ENCODE measurements around the gene PSMG1. TPM values are rescaled to one million over a fixed set of nuclear protein-coding genes. Genes with fewer than 3 reads are reported as not detected.

Gene PSMG1
- total and polyA plus RNA-seq, 9 of the 15 experiments (the other 6 are each of a cell fraction or from before 2014, with no cell fraction given), result 54.5 to 427 (median 328) TPM

DNA sequence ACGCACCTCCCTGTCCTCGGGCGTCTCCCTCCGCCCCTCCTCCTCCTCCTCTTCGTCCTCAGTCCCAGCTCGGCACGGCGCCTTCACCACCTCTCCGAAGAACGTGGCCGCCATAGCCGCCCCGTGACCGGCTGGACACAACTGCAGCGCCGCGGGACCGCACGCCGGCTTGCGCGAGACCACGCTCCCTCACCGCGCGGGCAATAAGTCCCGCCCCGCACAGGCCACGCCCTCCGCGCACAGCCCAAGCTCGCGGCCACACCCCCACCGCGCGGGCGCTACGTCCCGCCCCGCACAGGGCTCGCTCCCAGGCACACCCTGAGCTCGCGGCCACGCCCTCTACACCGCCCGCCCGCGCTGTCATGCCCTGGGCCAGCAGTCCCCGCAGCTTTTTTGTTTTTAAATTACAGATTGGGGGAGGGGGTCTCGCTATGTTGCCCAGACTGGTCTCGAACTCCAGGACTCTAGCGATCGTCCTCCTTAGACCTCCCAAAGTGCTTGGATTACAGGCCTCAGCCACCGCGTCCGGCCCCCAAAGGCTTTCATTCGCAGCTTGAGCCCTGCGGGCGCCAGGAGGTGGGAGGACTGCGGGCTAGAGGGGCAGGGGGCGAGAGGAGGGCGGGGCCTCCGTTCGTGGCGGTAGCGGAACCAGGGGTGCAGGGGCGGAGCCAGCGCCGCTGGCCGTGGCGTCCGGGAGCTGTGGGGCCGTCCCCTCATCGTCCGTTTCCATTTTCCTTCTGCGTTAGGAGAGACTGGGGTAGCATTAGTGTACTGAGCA lies at the start of gene PSMG1 (continued):
- TF ChIP-seq ZNF263 (CRISPR knock-in tag; IDR thresholded peaks at IDR 0.05; ENCODE audit: borderline replicate concordance) (peak; percentile 46), HNRNPK (IDR thresholded peaks at IDR 0.05; ENCODE audit: low read depth, low read length, poor library complexity, severe bottlenecking) (peak; percentile 38), ZNF644 (tag; IDR thresholded peaks at IDR 0.05; ENCODE audit: low read depth) (no peak), ETV6 (IDR thresholded peaks at IDR 0.05; ENCODE audit: borderline replicate concordance in 1 of 2, low read depth in 2 of 2, low read length in 1 of 2) (no peak), ETV6 (CRISPR knock-in tag; IDR thresholded peaks at IDR 0.05; ENCODE audit: borderline replicate concordance) (no peak; the same call in 1 of the 2 replicates), MBD1 (CRISPR knock-in tag; IDR thresholded peaks at IDR 0.05) (no peak), STAG1 (CRISPR knock-in tag; IDR thresholded peaks at IDR 0.05; ENCODE audit: borderline replicate concordance) (no peak), ZNF511 (CRISPR knock-in tag; IDR thresholded peaks at IDR 0.05) (peak; percentile 18; the same call in 1 of the 2 replicates), NELFE (IDR thresholded peaks at IDR 0.05; ENCODE audit: insufficient read depth, insufficient read length) (peak; percentile 9), ZNF707 (CRISPR knock-in tag; conservative IDR thresholded peaks at IDR 0.05) (no peak), MYBL2 (IDR thresholded peaks at IDR 0.05; ENCODE audit: low read depth) (no peak), MYBL2 (CRISPR knock-in tag; IDR thresholded peaks at IDR 0.05; ENCODE audit: borderline replicate concordance) (no peak), BHLHE40 (IDR thresholded peaks at IDR 0.05; ENCODE audit: low read length) (peak; percentile 90), SIN3B (IDR thresholded peaks at IDR 0.05; ENCODE audit: low read depth) (peak; percentile 61; the same call in 1 of the 2 replicates), POLR2G (IDR thresholded peaks at IDR 0.05; ENCODE audit: low read depth, low read length) (peak; percentile 99), PYGO2 (tag; IDR thresholded peaks at IDR 0.05) (no peak), JUN (IDR thresholded peaks at IDR 0.05; ENCODE audit: borderline replicate concordance, low read depth, low read length) (peak; percentile 45; the same call in 1 of the 2 replicates), JUN (CRISPR knock-in tag; IDR thresholded peaks at IDR 0.05; ENCODE audit: borderline replicate concordance) (no peak; the same call in 1 of the 2 replicates), C11orf30 (IDR thresholded peaks at IDR 0.05; ENCODE audit: low read depth) (peak; percentile 13; the same call in 1 of the 2 replicates)
- TF ChIP-seq, protein P1, sequence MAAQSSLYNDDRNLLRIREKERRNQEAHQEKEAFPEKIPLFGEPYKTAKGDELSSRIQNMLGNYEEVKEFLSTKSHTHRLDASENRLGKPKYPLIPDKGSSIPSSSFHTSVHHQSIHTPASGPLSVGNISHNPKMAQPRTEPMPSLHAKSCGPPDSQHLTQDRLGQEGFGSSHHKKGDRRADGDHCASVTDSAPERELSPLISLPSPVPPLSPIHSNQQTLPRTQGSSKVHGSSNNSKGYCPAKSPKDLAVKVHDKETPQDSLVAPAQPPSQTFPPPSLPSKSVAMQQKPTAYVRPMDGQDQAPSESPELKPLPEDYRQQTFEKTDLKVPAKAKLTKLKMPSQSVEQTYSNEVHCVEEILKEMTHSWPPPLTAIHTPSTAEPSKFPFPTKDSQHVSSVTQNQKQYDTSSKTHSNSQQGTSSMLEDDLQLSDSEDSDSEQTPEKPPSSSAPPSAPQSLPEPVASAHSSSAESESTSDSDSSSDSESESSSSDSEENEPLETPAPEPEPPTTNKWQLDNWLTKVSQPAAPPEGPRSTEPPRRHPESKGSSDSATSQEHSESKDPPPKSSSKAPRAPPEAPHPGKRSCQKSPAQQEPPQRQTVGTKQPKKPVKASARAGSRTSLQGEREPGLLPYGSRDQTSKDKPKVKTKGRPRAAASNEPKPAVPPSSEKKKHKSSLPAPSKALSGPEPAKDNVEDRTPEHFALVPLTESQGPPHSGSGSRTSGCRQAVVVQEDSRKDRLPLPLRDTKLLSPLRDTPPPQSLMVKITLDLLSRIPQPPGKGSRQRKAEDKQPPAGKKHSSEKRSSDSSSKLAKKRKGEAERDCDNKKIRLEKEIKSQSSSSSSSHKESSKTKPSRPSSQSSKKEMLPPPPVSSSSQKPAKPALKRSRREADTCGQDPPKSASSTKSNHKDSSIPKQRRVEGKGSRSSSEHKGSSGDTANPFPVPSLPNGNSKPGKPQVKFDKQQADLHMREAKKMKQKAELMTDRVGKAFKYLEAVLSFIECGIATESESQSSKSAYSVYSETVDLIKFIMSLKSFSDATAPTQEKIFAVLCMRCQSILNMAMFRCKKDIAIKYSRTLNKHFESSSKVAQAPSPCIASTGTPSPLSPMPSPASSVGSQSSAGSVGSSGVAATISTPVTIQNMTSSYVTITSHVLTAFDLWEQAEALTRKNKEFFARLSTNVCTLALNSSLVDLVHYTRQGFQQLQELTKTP (IDR thresholded peaks at IDR 0.05; ENCODE audit: low read depth in 1 of 2, partially characterized antibody in 2 of 2), result no peak
